Subcutaneous adipose tissue (tissue), 4 donors: ENCODE measurements around the gene EGFL8. TPM values are rescaled to one million over a fixed set of nuclear protein-coding genes. Genes with fewer than 3 reads are reported as not detected.

ENCODE experiments used
- total RNA-seq, 4 donors: library from RNA; depleted of rRNA; stranded (reverse); fragments of >200 nt; gene quantifications; one replicate each; pipeline ENCODE4 v1.1.0, GENCODE V29; 2016
- TF ChIP-seq, protein P1 (sequence below): fragments of 450-650 bp; IDR thresholded peaks from one replicate; pipeline ENCODE4 v1.5.1; 2016; ENCODE audit warnings: low read depth, mild to moderate bottlenecking, control low read depth, antibody characterized with exemption, moderate library complexity

The EGFL8 gene
- total RNA-seq, 4 donors from 2014 or later: 2.3 to 13.0 (median 5.6) TPM

DNA sequence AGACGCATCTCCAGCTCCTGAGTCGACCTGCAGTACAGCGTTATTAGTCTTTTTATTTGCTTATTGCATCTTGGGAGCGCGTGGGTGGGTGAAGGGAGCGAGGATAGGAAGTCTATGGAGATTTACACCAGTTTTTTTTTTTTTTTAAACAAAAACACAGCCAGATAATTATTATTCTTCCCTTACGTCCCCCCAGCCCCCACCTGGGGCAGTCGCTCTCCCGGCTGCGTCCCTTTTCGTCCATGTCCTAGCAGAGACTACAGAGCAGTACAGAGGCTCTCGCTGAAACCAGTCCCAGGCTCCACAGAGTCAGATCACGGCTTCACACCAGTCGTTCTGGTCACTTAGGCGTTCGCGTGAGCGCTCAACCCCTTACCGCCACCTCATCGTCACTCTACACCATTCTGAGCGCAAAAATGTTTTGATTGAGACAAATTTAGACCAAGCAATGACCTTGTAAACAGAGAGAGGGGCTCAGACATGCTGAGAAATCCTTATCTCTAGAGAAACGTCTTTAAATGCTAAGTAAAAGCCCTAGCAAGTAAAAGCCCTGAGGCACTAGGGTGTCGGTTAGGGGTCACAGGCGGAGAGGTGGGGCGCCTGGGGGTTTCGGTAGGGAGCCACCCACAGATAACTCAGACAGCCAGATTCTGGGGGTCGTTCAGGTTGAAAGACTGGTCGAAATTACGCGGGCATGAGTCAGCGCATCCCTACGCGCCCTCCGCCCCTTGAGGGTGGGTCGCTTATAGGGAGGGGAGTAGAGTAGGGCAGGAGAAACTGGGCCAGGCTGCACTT, 11.4 kb upstream of the EGFL8 start:
- TF ChIP-seq, protein P1, sequence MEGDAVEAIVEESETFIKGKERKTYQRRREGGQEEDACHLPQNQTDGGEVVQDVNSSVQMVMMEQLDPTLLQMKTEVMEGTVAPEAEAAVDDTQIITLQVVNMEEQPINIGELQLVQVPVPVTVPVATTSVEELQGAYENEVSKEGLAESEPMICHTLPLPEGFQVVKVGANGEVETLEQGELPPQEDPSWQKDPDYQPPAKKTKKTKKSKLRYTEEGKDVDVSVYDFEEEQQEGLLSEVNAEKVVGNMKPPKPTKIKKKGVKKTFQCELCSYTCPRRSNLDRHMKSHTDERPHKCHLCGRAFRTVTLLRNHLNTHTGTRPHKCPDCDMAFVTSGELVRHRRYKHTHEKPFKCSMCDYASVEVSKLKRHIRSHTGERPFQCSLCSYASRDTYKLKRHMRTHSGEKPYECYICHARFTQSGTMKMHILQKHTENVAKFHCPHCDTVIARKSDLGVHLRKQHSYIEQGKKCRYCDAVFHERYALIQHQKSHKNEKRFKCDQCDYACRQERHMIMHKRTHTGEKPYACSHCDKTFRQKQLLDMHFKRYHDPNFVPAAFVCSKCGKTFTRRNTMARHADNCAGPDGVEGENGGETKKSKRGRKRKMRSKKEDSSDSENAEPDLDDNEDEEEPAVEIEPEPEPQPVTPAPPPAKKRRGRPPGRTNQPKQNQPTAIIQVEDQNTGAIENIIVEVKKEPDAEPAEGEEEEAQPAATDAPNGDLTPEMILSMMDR: no peak

DNA sequence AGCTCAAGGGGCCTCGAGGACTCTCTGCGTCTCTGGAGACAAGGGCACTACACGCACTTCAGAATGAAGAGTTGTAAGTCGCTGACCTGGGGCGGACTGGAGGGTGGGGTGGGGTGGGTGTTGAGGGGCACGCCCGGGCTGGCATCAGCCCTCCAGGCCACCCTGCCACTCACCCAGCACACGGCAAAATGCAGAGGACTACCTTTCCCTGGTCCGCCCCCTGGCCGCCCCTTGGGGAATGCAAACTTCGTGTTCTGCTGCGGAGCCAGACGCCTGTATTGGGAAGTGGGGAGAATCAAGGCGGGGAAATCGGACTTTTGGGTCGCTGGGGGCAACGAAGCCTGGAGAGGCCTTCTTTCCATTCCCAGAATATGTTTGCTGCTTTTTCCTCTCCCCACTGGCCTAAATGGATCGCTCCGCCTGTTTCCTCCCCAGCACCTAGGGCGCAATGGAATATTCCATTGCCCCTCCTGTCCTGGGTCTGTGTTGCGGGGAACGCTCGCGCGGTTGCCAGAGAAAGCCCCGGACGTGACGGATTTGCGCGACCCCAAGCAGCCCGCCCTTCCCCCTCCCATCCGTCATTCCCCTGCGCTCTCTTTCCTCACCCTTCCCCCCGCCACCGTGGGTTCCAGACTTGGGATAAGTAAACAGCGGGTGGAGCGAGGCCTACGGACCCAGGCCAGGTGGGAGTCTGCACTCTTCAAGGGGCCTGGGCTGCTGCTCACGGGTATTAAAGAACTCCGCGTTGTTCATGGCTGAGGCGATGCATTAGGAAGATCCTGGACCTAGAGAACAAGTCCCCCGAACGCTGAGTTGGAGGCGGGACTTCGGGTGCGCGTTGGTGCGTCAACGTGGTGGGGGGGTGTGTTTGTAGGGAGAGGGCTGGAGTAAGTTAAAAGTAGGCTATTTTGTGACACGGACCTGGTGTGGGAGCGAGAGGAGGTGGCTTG, 10.6 kb upstream of the EGFL8 start, which contains the start of gene PPT2:
Gene PPT2, plus strand, starts transcription at position 578 of the 950 bp plus-strand sequence. CDS start 454 bp downstream, outside the sequence.
- TF ChIP-seq, protein P1: no peak

DNA sequence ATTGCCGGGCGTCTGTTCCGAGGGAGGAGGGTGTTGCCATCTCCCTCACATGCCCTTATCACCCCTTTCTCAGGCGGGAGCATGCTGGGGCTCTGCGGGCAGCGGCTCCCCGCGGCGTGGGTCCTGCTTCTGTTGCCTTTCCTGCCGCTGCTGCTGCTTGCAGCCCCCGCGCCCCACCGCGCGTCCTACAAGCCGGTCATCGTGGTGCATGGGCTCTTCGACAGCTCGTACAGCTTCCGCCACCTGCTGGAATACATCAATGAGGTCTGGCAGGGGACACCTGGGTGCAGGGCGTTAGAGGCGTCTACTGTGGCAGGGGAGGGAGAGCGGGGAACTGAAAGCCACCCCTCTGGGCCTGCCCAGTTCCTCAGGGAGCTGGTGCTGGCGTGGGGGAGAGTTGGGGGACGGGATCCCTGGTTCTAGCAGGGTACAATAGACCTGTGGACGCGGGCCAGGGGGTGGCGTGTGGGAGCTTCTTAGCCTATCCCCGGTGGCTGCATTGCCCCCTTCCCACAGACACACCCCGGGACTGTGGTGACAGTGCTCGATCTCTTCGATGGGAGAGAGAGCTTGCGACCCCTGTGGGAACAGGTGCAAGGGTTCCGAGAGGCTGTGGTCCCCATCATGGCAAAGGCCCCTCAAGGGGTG, 9.8 kb upstream of the EGFL8 start:
- TF ChIP-seq, protein P1: no peak

DNA sequence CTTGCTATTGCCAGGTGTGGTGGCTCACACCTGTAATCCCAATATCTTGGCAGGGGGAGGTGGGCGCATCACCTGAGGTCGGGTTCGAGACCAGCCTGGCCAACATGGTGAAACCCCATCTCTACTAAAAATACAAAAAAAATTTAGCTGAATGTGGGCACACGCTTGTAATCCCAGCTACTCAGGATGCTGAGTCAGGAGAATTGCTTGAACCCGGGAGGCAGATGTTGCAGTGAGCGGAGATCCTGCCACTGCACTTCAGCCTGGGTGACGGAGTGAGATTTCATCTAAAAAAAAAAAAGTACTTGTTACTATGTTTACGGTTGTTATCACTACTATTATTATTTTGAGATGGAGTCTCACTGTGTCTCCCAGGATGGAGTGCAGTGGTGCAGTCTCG, 7.5 kb upstream of the EGFL8 start:
- TF ChIP-seq, protein P1: no peak

DNA sequence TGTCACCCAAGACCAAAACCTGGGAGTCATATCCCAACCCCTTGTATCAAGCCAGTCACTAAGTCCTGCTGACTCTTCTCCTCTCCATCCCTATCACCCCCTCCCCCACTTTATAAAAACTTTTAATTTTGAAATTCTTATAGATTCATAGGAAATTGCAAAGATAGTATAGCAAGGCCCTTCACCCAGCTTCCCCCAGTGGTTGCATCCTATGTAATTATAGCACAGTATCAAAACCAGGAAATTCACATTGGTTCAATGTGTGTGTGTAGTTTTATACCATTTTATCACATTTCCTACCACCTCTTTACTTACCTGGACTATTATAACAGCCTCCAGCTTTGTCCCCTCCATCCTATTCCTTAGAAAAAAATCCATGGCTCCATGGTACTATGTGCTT, 6.3 kb upstream of the EGFL8 start:
- TF ChIP-seq, protein P1: no peak

DNA sequence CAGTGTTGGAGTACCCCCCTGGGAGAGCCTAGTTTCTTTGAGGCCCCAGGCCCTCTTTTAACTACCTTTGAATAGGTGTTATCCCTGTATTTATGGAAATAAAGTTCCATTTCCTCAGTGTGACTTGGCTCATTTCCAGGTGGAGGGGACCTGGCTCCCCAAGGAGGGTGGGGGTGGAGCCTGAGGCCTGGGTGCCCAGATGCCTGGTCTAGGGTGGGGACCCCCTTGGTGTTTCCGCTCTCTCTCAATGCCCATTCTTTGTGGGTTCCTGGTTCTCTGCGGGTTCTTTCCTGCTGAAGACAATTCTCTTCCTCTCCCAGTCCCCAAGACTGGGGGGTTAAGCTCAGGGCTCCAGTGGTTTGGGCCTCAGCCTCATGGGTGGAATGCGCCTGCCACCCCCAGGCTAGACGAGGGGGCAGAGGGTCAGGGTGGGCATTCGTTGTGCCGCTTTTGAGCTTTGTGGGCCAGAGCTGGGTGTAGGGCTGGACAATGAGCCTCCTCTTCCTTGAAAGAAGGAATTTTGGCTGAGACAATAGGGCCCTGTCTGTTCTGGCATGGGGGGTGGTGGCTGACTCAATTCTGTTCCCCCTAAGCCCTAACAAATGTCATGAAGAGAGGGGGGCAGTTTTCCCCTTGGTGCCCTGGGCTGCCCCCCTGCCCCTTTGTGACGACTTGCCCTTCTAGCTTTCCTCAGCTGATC, 686 bp upstream of the EGFL8 start:
- TF ChIP-seq, protein P1: no peak
